Stimulated activated CD8-positive, alpha-beta memory T cell treated with anti-CD3 and anti-CD28 coated beads, Interleukin-15, amount 100 ng/mL, for 1 hour (primary cell): ENCODE data around the gene KAT6B.
"Not testable (repeated sequence)": the region's sequence is repeated elsewhere in the genome, so short reads cannot be mapped to it uniquely, and the experiment has no call there.

Experiments
- DNase-seq: peaks from one replicate; pipeline ENCODE4 v3.0.0-alpha.2; 2020; ENCODE audit warnings: low read depth

Gene KAT6B

GRCh38 chr10:74890460-74890859 lies 64.1 kb downstream of the KAT6B start:
- no peak for DNase-seq

- DNase-seq = no peak
Measured at GRCh38 chr10:74891053-74891452, 64.7 kb downstream of the KAT6B start.

GRCh38 chr10:74892839-74893238 lies 66.4 kb downstream of the KAT6B start:
- no peak for DNase-seq

- not testable (repeated sequence) for DNase-seq
Measured at GRCh38 chr10:74893329-74893728, 66.9 kb downstream of the KAT6B start.

GRCh38 chr10:74896788-74897527 lies 70.6 kb downstream of the KAT6B start:
- no peak for DNase-seq

- DNase-seq = no peak
Measured at GRCh38 chr10:74898201-74898976, 72.0 kb downstream of the KAT6B start.

GRCh38 chr10:74900297-74900696 lies 73.9 kb downstream of the KAT6B start:
- no peak for DNase-seq

GRCh38 chr10:74901301-74901700 lies 74.9 kb downstream of the KAT6B start:
- no peak for DNase-seq

- no peak for DNase-seq
Measured at GRCh38 chr10:74901867-74902450, 75.6 kb downstream of the KAT6B start.

- no peak for DNase-seq
Measured at GRCh38 chr10:74903491-74903890, 77.1 kb downstream of the KAT6B start.

- DNase-seq = no peak
Measured at GRCh38 chr10:74906611-74907198, 80.3 kb downstream of the KAT6B start.

- no peak for DNase-seq
Measured at GRCh38 chr10:74909670-74910069, 83.3 kb downstream of the KAT6B start.

GRCh38 chr10:74910241-74910975 lies 84.0 kb downstream of the KAT6B start:
- DNase-seq = no peak

GRCh38 chr10:74910976-74911350 lies 84.6 kb downstream of the KAT6B start:
- DNase-seq = no peak

GRCh38 chr10:74912182-74912581 lies 85.8 kb downstream of the KAT6B start:
- DNase-seq = no peak

GRCh38 chr10:74912682-74913081 lies 86.3 kb downstream of the KAT6B start:
- DNase-seq = no peak

GRCh38 chr10:74913377-74913979 lies 87.1 kb downstream of the KAT6B start:
- DNase-seq = no peak

- DNase-seq = no peak
Measured at GRCh38 chr10:74916283-74916682, 89.9 kb downstream of the KAT6B start.

- DNase-seq = no peak
Measured at GRCh38 chr10:74917481-74918077, 91.2 kb downstream of the KAT6B start.

GRCh38 chr10:74919671-74920070 lies 93.3 kb downstream of the KAT6B start:
- no peak for DNase-seq

GRCh38 chr10:74921070-74921469 lies 94.7 kb downstream of the KAT6B start:
- DNase-seq = not testable (repeated sequence)
